ENCODE measurements around the gene C10orf67. TPM values are rescaled to one million over a fixed set of nuclear protein-coding genes. Genes with fewer than 3 reads are reported as not detected.

The C10orf67 gene
- total RNA-seq, 4 donors from 2014 or later, result 0.21 TPM; not detected in 3

DNA sequence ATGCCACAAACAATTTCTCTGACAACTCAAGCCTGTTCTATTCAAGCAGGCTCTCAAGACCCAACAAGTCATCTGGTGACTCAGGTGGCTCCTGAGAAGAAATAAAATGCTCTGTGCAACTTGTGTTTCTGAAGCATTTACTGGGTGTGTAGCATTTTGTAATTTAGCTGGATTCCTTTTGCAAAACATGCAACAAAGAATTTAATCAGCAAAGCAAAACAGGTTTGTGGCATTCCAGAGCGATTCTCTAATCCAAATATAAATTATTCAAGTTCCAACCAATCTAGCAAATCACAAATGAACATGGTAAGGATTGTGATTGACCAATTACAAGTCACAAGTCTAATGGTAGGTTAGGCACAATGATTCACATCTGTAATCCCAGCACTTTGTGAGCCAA, 39.8 kb upstream of the C10orf67 start:
- TF ChIP-seq, protein P1, sequence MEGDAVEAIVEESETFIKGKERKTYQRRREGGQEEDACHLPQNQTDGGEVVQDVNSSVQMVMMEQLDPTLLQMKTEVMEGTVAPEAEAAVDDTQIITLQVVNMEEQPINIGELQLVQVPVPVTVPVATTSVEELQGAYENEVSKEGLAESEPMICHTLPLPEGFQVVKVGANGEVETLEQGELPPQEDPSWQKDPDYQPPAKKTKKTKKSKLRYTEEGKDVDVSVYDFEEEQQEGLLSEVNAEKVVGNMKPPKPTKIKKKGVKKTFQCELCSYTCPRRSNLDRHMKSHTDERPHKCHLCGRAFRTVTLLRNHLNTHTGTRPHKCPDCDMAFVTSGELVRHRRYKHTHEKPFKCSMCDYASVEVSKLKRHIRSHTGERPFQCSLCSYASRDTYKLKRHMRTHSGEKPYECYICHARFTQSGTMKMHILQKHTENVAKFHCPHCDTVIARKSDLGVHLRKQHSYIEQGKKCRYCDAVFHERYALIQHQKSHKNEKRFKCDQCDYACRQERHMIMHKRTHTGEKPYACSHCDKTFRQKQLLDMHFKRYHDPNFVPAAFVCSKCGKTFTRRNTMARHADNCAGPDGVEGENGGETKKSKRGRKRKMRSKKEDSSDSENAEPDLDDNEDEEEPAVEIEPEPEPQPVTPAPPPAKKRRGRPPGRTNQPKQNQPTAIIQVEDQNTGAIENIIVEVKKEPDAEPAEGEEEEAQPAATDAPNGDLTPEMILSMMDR (IDR thresholded peaks at IDR 0.05), result no peak
- no peak for TF ChIP-seq POLR2A (IDR thresholded peaks at IDR 0.05)
- no peaks in the 10 kb centered on the region for H3K9me3 ChIP-seq
- no peak overlapping the region for H3K4me3 ChIP-seq
- H3K36me3 ChIP-seq, result no peaks in the 10 kb centered on the region
- DNase-seq, result no peak
- no peaks in the 10 kb centered on the region for H3K27me3 ChIP-seq
- no peak overlapping the region for H3K27ac ChIP-seq
- intact Hi-C loops (cut with DNase I; ENCODE audit: low total_unique reads), result no loop called here
- no peaks in the 10 kb centered on the region for H3K4me1 ChIP-seq

DNA sequence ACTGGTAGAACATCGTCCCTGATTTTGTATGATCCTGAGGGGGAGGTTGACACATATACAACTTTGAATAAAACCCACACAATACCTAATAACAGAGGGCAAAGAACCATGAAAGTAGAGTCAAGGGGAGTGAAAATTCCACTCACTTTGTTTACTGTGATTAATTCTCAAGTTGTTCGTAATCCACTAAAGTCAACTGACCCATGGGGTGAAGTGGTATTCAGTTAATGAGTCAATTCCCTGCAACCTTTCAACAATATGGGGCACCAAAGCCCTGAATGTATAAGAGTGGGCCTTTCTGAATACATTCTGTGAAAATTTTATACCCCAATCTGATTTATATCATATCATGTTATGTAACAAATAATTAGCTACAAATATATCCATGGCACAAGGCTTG, 39.0 kb upstream of the C10orf67 start:
- Histone ChIP-seq H3K36me3 (no peaks in the 10 kb centered on the region), H3K4me1 (no peaks in the 10 kb centered on the region), H3K27me3 (no peaks in the 10 kb centered on the region), H3K9me3 (no peaks in the 10 kb centered on the region), H3K27ac (no peak overlapping the region), H3K4me3 (no peak overlapping the region)
- no peak for DNase-seq
- intact Hi-C loops (cut with DNase I; ENCODE audit: low total_unique reads), result no loop called here
- TF ChIP-seq, protein P1 (IDR thresholded peaks at IDR 0.05), result no peak
- no peak for TF ChIP-seq POLR2A (IDR thresholded peaks at IDR 0.05)

DNA sequence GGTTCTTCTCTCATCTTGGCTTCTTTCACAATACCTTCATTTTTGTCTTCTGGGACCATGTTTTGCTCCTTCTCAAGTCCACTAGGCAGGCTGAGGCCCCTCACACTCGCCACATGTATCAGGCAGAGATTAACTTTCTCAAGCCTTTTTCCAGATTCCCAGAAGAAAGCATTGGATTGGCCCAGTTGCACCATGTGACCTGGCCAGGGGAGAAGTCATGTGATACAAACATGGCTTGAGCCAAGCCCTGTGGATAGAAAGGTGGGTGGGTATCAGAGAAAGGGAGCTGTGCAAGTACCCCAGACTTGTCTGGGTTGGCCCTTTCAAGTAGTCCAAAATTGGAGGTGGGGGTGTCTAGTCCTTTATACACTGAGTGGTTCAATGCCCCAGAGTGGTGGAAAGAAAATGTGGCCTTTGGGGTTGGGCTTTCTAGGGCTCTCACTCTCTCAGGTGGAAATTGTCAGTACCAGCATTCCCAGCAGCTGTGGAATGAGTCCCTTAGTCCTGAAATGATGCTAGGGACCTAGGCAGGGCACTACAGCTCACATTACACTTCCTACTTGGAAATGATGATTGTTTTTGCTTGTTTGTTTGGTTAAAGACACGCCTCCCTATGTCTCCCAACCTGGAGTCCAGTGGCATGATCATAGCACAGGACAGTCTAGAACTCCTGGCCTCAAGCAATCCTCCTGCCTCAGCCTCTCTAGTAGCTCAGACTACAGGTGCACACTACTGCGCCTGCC, 36.9 kb upstream of the C10orf67 start:
- Histone ChIP-seq H3K9me3 (no peaks in the 10 kb centered on the region), H3K4me3 (no peak overlapping the region), H3K27ac (no peak overlapping the region), H3K36me3 (no peaks in the 10 kb centered on the region), H3K4me1 (no peaks in the 10 kb centered on the region), H3K27me3 (no peaks in the 10 kb centered on the region)
- no peak for TF ChIP-seq POLR2A (IDR thresholded peaks at IDR 0.05)
- intact Hi-C loops (cut with DNase I; ENCODE audit: low total_unique reads), result no loop called here
- DNase-seq, result no peak

DNA sequence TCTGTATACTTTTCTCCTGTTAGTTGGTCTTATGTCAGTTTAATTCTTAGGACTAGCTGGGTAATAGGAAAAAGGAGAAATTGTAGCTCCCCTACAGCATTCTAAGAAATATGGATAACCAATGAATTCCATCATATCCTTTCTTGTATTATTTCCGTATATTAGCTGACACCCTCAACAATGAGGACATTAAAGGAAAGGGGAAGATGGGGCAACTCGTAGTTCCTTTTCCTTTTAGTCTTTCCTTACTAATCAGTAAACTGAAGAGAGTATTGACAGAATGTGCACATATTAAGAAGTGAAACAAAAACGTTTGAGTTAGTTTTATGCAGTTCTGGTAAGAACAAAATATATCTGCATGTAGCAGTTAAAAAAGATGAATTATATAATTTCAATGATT, 35.1 kb upstream of the C10orf67 start:
- Histone ChIP-seq H3K36me3 (no peaks in the 10 kb centered on the region), H3K9me3 (no peaks in the 10 kb centered on the region), H3K27ac (no peak overlapping the region), H3K4me1 (no peaks in the 10 kb centered on the region), H3K27me3 (no peaks in the 10 kb centered on the region), H3K4me3 (no peak overlapping the region)
- DNase-seq, result no peak
- TF ChIP-seq POLR2A (IDR thresholded peaks at IDR 0.05), result no peak
- TF ChIP-seq, protein P1 (IDR thresholded peaks at IDR 0.05), result no peak
- intact Hi-C loops (cut with DNase I; ENCODE audit: low total_unique reads), result no loop called here

DNA sequence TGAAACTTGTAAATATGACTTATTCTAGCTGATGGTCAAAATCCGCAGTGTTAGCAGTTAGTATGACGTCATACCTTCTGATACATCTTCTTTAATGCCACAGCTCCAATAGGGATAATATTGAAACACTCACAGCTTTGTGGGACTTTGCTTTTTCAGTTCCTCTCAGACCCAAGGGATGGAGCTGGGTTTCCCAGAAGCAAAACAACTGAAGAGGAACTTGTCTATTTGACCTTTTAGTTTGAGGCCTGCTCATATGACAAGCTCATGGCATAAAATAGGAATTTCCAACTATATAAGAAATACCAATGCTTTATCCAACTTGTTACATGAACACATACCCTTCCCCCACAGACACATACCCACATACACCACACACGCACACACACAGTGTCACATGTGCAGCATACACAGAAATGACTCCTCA, 31.6 kb upstream of the C10orf67 start:
- H3K4me1 ChIP-seq, result no peaks in the 10 kb centered on the region
- intact Hi-C loops (cut with DNase I; ENCODE audit: low total_unique reads), result no loop called here
- no peak overlapping the region for H3K4me3 ChIP-seq
- H3K36me3 ChIP-seq, result no peaks in the 10 kb centered on the region
- no peak for TF ChIP-seq POLR2A (IDR thresholded peaks at IDR 0.05)
- TF ChIP-seq, protein P1 (IDR thresholded peaks at IDR 0.05), result no peak
- DNase-seq, result no peak
- H3K27me3 ChIP-seq, result no peaks in the 10 kb centered on the region
- H3K9me3 ChIP-seq, result no peaks in the 10 kb centered on the region
- H3K27ac ChIP-seq, result no peak overlapping the region

All from uterus (tissue), 4 donors.